Measurements from ENCODE around the gene INSM1. TPM values are rescaled to one million over a fixed set of nuclear protein-coding genes. Genes with fewer than 3 reads are reported as not detected.

The INSM1 gene, protein sequence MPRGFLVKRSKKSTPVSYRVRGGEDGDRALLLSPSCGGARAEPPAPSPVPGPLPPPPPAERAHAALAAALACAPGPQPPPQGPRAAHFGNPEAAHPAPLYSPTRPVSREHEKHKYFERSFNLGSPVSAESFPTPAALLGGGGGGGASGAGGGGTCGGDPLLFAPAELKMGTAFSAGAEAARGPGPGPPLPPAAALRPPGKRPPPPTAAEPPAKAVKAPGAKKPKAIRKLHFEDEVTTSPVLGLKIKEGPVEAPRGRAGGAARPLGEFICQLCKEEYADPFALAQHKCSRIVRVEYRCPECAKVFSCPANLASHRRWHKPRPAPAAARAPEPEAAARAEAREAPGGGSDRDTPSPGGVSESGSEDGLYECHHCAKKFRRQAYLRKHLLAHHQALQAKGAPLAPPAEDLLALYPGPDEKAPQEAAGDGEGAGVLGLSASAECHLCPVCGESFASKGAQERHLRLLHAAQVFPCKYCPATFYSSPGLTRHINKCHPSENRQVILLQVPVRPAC
- under 1 TPM; 0.25 to 0.38 TPM for total RNA-seq

DNA sequence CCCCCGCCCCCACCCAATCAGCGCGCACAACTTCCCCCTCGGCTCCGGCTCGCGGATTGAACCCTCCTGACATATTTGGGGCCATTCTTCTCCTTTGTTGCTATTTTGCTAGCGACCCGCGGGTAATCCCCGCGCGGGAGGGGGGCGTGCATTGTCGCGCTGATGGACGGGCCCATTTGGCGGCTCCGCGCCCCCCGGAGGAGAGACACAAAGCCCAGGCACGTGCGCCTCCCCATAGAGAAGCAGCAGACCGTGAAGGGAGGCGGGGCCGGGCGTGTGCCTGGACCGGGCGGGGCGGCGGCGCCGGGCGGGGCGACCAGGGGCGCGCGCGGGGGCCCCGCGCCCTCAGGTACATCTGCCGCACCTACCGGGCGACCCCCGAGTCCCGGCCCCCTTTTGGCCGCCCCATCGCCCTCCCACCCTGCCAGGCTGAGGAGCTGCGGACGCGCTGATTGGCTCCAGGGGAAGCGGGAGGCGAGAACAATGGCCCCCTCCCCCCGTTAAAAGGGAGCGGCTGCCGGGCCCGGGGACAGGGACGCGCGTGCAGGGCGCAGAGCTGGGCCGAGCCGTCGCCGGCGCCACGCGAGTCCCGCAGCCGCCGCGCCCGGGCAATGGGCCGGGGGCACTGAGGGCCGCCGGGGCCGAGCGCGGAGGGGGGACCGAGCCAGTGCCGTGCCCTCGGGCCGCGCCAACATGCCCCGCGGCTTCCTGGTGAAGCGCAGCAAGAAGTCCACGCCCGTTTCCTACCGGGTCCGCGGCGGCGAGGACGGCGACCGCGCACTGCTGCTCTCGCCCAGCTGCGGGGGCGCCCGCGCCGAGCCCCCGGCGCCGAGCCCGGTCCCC is at the start of gene INSM1:
TSS of gene INSM1 (plus strand) at position 530 of the 843 bp plus-strand sequence. CDS start at position 694, 164 bp downstream.
- Mint-ChIP-seq H3K36me3 (ENCODE audit: low read depth) (no peaks in the 10 kb centered on the region), H3K4me3 (peak within 1 kb of the TSS; percentile 66), H3K4me1 (ENCODE audit: low read depth) (peaks cover 22% of the 10 kb centered on the region), H3K9me3 (no peaks in the 10 kb centered on the region), H3K27me3 (ENCODE audit: low read depth) (peaks cover 67% of the 10 kb centered on the region), H3K27ac (no peak within 1 kb of the TSS)
- CTCF ChIA-PET, result no interaction called here
- DNase-seq, result no peak
- intact Hi-C loops (cut with micrococcal nuclease), result loop anchor here (5.0 kb wide), 1 partner anchor 1140 kb away; no protein-coding TSS in a partner anchor

DNA sequence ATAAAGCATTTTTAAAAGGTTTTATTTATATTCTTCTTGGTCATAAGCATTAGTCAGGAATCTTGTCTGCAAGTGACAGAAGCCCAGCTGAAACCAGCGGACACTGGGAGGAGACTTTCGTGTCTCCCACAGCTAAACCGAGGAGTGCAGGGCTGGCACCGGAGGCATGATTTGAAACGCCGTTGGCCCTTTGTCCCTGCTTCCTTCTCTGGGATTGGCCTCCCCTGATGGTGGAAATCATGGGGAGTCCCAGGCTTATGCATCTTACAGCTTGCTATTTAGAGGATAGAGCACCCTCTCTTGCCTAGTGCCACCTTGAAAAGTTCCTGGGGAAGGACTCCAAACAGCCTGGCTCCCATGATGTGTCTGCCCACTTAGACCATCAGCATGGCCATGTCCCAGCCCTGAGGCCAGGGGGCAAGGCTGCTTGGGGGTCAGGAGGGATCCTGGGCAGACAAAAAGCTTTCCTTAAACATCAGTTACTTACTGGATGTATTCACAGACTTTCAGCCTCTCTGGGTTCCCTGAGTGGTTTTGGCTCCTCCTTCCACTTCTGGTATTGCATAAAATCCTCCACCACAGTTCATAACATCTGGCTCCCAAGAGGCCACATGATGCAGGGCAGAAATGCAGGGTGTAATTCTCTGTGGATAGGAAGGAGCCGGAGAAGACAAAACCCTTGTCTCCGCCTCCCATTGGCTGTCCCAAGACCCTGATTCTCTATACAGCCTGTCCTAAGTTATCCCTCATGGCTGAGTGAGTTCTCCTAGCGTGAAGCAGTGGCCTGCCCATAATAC is 49.3 kb upstream of the INSM1 start:
- Mint-ChIP-seq H3K4me3 (no peak overlapping the region), H3K27me3 (ENCODE audit: low read depth) (no peaks in the 10 kb centered on the region), H3K36me3 (ENCODE audit: low read depth) (no peaks in the 10 kb centered on the region), H3K4me1 (ENCODE audit: low read depth) (no peaks in the 10 kb centered on the region), H3K27ac (no peak overlapping the region), H3K9me3 (peaks cover 11% of the 10 kb centered on the region)
- intact Hi-C loops (cut with micrococcal nuclease), result no loop called here
- CTCF ChIA-PET, result no interaction called here
- no peak for DNase-seq

GRCh38 chr20:20321134-20321533 is 46.8 kb upstream of the INSM1 start:
- no peak overlapping the region for H3K27ac Mint-ChIP-seq
- H3K36me3 Mint-ChIP-seq (ENCODE audit: low read depth), result no peaks in the 10 kb centered on the region
- CTCF ChIA-PET, result no interaction called here
- intact Hi-C loops (cut with micrococcal nuclease), result no loop called here
- no peaks in the 10 kb centered on the region for H3K4me1 Mint-ChIP-seq (ENCODE audit: low read depth)
- no peaks in the 10 kb centered on the region for H3K27me3 Mint-ChIP-seq (ENCODE audit: low read depth)
- no peak overlapping the region for H3K4me3 Mint-ChIP-seq
- peaks cover 8% of the 10 kb centered on the region for H3K9me3 Mint-ChIP-seq
- DNase-seq, result no peak

DNA sequence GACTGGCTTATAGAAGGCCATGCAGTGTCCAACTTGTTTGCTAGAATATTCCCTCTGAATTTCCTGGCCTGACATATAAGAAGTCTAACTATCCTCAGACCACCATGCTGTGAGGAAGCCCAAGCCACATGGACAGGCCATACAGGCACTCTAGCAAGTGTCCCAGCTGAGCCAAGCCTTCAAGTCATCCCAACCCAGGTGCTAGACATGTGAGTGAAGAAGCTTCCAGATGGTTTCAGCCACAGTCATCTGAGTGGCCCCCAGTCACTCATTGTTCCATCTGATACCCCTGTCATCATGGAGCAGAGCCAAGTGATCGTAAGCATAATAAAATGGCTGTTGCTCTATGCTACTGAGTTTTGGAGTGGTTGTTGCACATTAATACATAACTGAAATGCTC is 46.0 kb upstream of the INSM1 start:
- no peaks in the 10 kb centered on the region for H3K27me3 Mint-ChIP-seq (ENCODE audit: low read depth)
- no peak overlapping the region for H3K27ac Mint-ChIP-seq
- no peak for DNase-seq
- CTCF ChIA-PET, result no interaction called here
- no peaks in the 10 kb centered on the region for H3K4me1 Mint-ChIP-seq (ENCODE audit: low read depth)
- no peaks in the 10 kb centered on the region for H3K36me3 Mint-ChIP-seq (ENCODE audit: low read depth)
- H3K9me3 Mint-ChIP-seq, result peaks cover 8% of the 10 kb centered on the region
- no peak overlapping the region for H3K4me3 Mint-ChIP-seq
- intact Hi-C loops (cut with micrococcal nuclease), result no loop called here

- Mint-ChIP-seq H3K27ac (no peak overlapping the region), H3K4me1 (ENCODE audit: low read depth) (no peaks in the 10 kb centered on the region), H3K9me3 (peaks cover 8% of the 10 kb centered on the region), H3K27me3 (ENCODE audit: low read depth) (no peaks in the 10 kb centered on the region), H3K4me3 (no peak overlapping the region), H3K36me3 (ENCODE audit: low read depth) (no peaks in the 10 kb centered on the region)
- intact Hi-C loops (cut with micrococcal nuclease), result no loop called here
- CTCF ChIA-PET, result interaction anchor here (0.6 kb wide), 1 partner anchor 65 kb away, joined by 4 read pairs; no protein-coding TSS in a partner anchor
- no peak for DNase-seq
These were observed 45.0 kb upstream of the INSM1 start for GRCh38 chr20:20322912-20323311.

DNA sequence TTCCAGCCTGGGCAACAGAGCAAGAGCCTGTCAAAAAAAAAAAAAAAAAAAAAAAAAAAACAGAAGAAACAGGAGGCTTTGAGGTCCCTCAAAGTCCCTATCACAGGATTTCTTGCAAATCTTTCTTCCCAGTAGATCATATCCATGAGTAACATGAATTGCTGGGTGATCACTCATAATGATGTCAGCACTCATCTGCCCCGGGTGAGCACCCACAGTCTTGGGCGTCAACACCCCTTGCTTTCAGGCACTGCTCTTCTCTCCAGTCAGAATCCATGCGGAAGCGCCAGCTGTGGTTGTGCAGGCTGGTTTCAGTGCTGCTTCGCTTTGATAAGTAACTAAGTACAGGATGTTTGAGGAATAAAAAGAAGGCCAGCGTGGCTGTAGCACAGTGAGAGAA is 40.2 kb upstream of the INSM1 start:
- intact Hi-C loops (cut with micrococcal nuclease), result no loop called here
- Mint-ChIP-seq H3K4me1 (ENCODE audit: low read depth) (no peaks in the 10 kb centered on the region), H3K27ac (no peak overlapping the region), H3K4me3 (no peak overlapping the region), H3K36me3 (ENCODE audit: low read depth) (no peaks in the 10 kb centered on the region), H3K9me3 (no peaks in the 10 kb centered on the region), H3K27me3 (ENCODE audit: low read depth) (no peaks in the 10 kb centered on the region)
- no peak for DNase-seq
- CTCF ChIA-PET, result no interaction called here

DNA sequence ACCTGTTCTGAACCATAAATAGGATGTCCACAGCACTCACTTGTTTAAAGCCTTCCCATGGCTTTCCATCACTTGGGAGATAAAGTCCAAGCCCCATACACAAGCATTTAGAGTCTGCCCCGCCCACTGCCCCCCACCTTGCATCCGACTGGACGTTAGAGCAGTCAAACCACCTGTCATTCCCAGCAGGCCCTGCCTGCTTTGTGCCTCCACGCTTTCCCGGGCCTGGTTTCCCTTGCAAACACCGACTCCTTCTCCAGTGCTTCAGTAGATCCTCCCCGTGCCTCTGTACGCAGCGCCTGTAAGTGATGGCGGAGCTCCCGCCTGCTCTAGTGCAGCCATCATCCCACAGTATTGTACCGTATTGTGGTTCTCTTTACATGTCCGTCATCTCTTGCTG is 38.3 kb upstream of the INSM1 start:
- DNase-seq, result no peak
- Mint-ChIP-seq H3K4me3 (no peak overlapping the region), H3K27ac (no peak overlapping the region), H3K36me3 (ENCODE audit: low read depth) (no peaks in the 10 kb centered on the region), H3K27me3 (ENCODE audit: low read depth) (peaks cover 2% of the 10 kb centered on the region), H3K4me1 (ENCODE audit: low read depth) (no peaks in the 10 kb centered on the region), H3K9me3 (no peaks in the 10 kb centered on the region)
- intact Hi-C loops (cut with micrococcal nuclease), result no loop called here
- CTCF ChIA-PET, result no interaction called here

GRCh38 chr20:20331156-20331555 is 36.7 kb upstream of the INSM1 start:
- H3K27me3 Mint-ChIP-seq (ENCODE audit: low read depth), result peaks cover 2% of the 10 kb centered on the region
- no peaks in the 10 kb centered on the region for H3K36me3 Mint-ChIP-seq (ENCODE audit: low read depth)
- DNase-seq, result no peak
- CTCF ChIA-PET, result no interaction called here
- intact Hi-C loops (cut with micrococcal nuclease), result no loop called here
- H3K4me1 Mint-ChIP-seq (ENCODE audit: low read depth), result no peaks in the 10 kb centered on the region
- H3K9me3 Mint-ChIP-seq, result no peaks in the 10 kb centered on the region
- no peak overlapping the region for H3K4me3 Mint-ChIP-seq
- H3K27ac Mint-ChIP-seq, result no peak overlapping the region

GRCh38 chr20:20331817-20332216 is 36.1 kb upstream of the INSM1 start:
- intact Hi-C loops (cut with micrococcal nuclease), result no loop called here
- CTCF ChIA-PET, result no interaction called here

DNA sequence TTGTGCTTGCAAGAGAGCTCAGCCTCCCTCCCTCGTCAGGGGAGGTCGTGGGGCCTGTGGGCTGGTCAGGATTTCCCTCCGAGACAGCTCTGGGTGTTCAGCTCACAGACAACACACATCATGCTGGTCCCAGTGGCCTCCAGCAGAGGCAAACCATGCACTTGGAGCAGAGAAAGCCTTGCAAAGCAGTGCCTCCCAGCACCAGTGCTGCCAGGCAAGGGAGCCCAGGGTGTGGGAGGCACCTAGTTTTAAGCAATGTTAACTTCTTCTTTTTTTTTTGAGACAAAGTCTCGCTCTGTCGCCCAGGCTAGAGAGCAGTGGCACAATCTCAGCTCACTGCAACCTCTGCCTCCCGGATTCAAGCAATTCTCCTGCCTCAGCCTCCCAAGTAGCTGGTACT is 34.0 kb upstream of the INSM1 start:
- H3K27ac Mint-ChIP-seq, result no peak overlapping the region
- DNase-seq, result no peak
- CTCF ChIA-PET, result interaction anchor here (0.6 kb wide), 1 partner anchor 260 kb away, joined by 4 read pairs; no protein-coding TSS in a partner anchor

More at GRCh38 chr20:20331817-20332216, 36.1 kb upstream of the INSM1 start:
- no peak for DNase-seq
- H3K4me1 Mint-ChIP-seq (ENCODE audit: low read depth), result no peaks in the 10 kb centered on the region
- peaks cover 2% of the 10 kb centered on the region for H3K27me3 Mint-ChIP-seq (ENCODE audit: low read depth)
- H3K9me3 Mint-ChIP-seq, result no peaks in the 10 kb centered on the region
- no peak overlapping the region for H3K27ac Mint-ChIP-seq
- no peaks in the 10 kb centered on the region for H3K36me3 Mint-ChIP-seq (ENCODE audit: low read depth)
- no peak overlapping the region for H3K4me3 Mint-ChIP-seq

GRCh38 chr20:20334489-20334888 is 33.4 kb upstream of the INSM1 start:
- H3K36me3 Mint-ChIP-seq (ENCODE audit: low read depth), result no peaks in the 10 kb centered on the region
- no peaks in the 10 kb centered on the region for H3K9me3 Mint-ChIP-seq
- intact Hi-C loops (cut with micrococcal nuclease), result no loop called here
- no peaks in the 10 kb centered on the region for H3K4me1 Mint-ChIP-seq (ENCODE audit: low read depth)
- H3K27ac Mint-ChIP-seq, result no peak overlapping the region
- no peak for DNase-seq
- H3K4me3 Mint-ChIP-seq, result no peak overlapping the region
- CTCF ChIA-PET, result no interaction called here
- peaks cover 2% of the 10 kb centered on the region for H3K27me3 Mint-ChIP-seq (ENCODE audit: low read depth)

More for the DNA sequence above, 34.0 kb upstream of the INSM1 start:
- H3K4me3 Mint-ChIP-seq, result no peak overlapping the region
- peaks cover 2% of the 10 kb centered on the region for H3K27me3 Mint-ChIP-seq (ENCODE audit: low read depth)
- H3K36me3 Mint-ChIP-seq (ENCODE audit: low read depth), result no peaks in the 10 kb centered on the region
- H3K4me1 Mint-ChIP-seq (ENCODE audit: low read depth), result no peaks in the 10 kb centered on the region
- H3K9me3 Mint-ChIP-seq, result no peaks in the 10 kb centered on the region
- intact Hi-C loops (cut with micrococcal nuclease), result no loop called here

GRCh38 chr20:20338133-20338730 is 29.7 kb upstream of the INSM1 start:
- CTCF ChIA-PET, result no interaction called here
- H3K9me3 Mint-ChIP-seq, result no peaks in the 10 kb centered on the region
- H3K27ac Mint-ChIP-seq, result no peak overlapping the region
- no peaks in the 10 kb centered on the region for H3K36me3 Mint-ChIP-seq (ENCODE audit: low read depth)
- no peaks in the 10 kb centered on the region for H3K4me1 Mint-ChIP-seq (ENCODE audit: low read depth)
- no peak for DNase-seq
- peaks cover under 1% of the 10 kb centered on the region for H3K27me3 Mint-ChIP-seq (ENCODE audit: low read depth)
- H3K4me3 Mint-ChIP-seq, result no peak overlapping the region
- intact Hi-C loops (cut with micrococcal nuclease), result no loop called here

Data from activated naive CD4-positive, alpha-beta T cell treated with anti-CD3 and anti-CD28 coated beads for 36 hours (primary cell).